SK-N-SH treated with all-trans-retinoic acid at 6 μM for 48 hours (cell line): ENCODE measurements around the gene LMAN2.

ENCODE experiments used
- ATAC-seq: fragments of 200-7000 bp; cut with Tn5 transposase; 3 replicates; pipeline ENCODE4 v1.9.1; 2020; ENCODE audit warnings: mild to moderate bottlenecking, moderate library complexity
- ARNTL ChIP-seq: fragments of 450-650 bp; formaldehyde crosslinking; IDR thresholded peaks from 2 replicates; pipeline ENCODE4 v1.5.0; 2020; ENCODE audit warnings: low read depth, mild to moderate bottlenecking, moderate library complexity, borderline replicate concordance
- BACH2 ChIP-seq: fragments of 250-450 bp; sonication (Bioruptor Pico); IDR thresholded peaks from 2 replicates; pipeline ENCODE4 v1.9.0; 2021; ENCODE audit warnings: mild to moderate bottlenecking, borderline replicate concordance
- CREB5 ChIP-seq: fragments of 250-450 bp; sonication (Bioruptor Pico); IDR thresholded peaks from 2 replicates; pipeline ENCODE4 v1.5.1; 2020; ENCODE audit warnings: low read depth, mild to moderate bottlenecking, moderate library complexity
- CSDC2 ChIP-seq: fragments of 250-450 bp; sonication (Bioruptor Pico); IDR thresholded peaks from 2 replicates; pipeline ENCODE4 v1.5.0; 2020; ENCODE audit warnings: mild to moderate bottlenecking, moderate library complexity
- CSRNP3 ChIP-seq: fragments of 250-450 bp; sonication (Bioruptor Pico); IDR thresholded peaks from 2 replicates; pipeline ENCODE4 v1.5.1; 2021; ENCODE audit warnings: mild to moderate bottlenecking, moderate library complexity
- ESRRG ChIP-seq: fragments of 250-450 bp; sonication (Bioruptor Pico); IDR thresholded peaks from 2 replicates; pipeline ENCODE4 v1.6.1; 2021; ENCODE audit warnings: mild to moderate bottlenecking
- GLIS3 ChIP-seq: fragments of 250-450 bp; sonication (Bioruptor Pico); IDR thresholded peaks from 2 replicates; pipeline ENCODE4 v1.5.0; 2020; ENCODE audit warnings: mild to moderate bottlenecking, moderate library complexity
- ISL1 ChIP-seq: fragments of 250-450 bp; sonication (Bioruptor Pico); IDR thresholded peaks from 2 replicates; pipeline ENCODE4 v2.1.2; 2022; ENCODE audit warnings: mild to moderate bottlenecking, moderate library complexity
- OSR1 ChIP-seq: fragments of 250-450 bp; sonication (Bioruptor Pico); IDR thresholded peaks from 2 replicates; pipeline ENCODE4 v1.8.0; 2022; ENCODE audit warnings: moderate library complexity, mild to moderate bottlenecking, inconsistent platforms
- POU6F1 ChIP-seq: fragments of 250-450 bp; sonication (Bioruptor Pico); IDR thresholded peaks from 2 replicates; pipeline ENCODE4 v1.8.0; 2021; ENCODE audit warnings: low read depth, mild to moderate bottlenecking, moderate library complexity, borderline replicate concordance
- PPARA ChIP-seq: fragments of 250-450 bp; sonication (Bioruptor Pico); IDR thresholded peaks from 2 replicates; pipeline ENCODE4 v1.5.0; 2020; ENCODE audit warnings: mild to moderate bottlenecking, borderline replicate concordance
- RARB ChIP-seq: fragments of 250-450 bp; sonication (Bioruptor Pico); IDR thresholded peaks from 2 replicates; pipeline ENCODE4 v1.8.0; 2021; ENCODE audit warnings: mild to moderate bottlenecking, moderate library complexity
- SNAI2 ChIP-seq: fragments of 250-450 bp; sonication (Bioruptor Pico); IDR thresholded peaks from 2 replicates; pipeline ENCODE4 v1.5.0; 2020; ENCODE audit warnings: mild to moderate bottlenecking, moderate library complexity
- TCF4 ChIP-seq: fragments of 250-450 bp; sonication (Bioruptor Pico); IDR thresholded peaks from 2 replicates; pipeline ENCODE4 v1.8.0; 2021; ENCODE audit warnings: mild to moderate bottlenecking, moderate library complexity, borderline replicate concordance
- TOX ChIP-seq: fragments of 250-450 bp; sonication (Bioruptor Pico); IDR thresholded peaks from 2 replicates; pipeline ENCODE4 v1.8.0; 2021; ENCODE audit warnings: mild to moderate bottlenecking, moderate library complexity, borderline replicate concordance
- TSHZ2 ChIP-seq: fragments of 250-450 bp; sonication (Bioruptor Pico); IDR thresholded peaks from 2 replicates; pipeline ENCODE4 v1.5.0; 2020; ENCODE audit warnings: mild to moderate bottlenecking, moderate library complexity
- ZC3H10 ChIP-seq: fragments of 250-450 bp; sonication (Bioruptor Pico); IDR thresholded peaks from 2 replicates; pipeline ENCODE4 v1.5.1; 2021; ENCODE audit warnings: mild to moderate bottlenecking, moderate library complexity
- ZFP3 ChIP-seq: fragments of 250-450 bp; sonication (Bioruptor Pico); IDR thresholded peaks from 2 replicates; pipeline ENCODE4 v1.5.0; 2020; ENCODE audit warnings: mild to moderate bottlenecking, moderate library complexity
- ZFP30 ChIP-seq: fragments of 450-650 bp; formaldehyde crosslinking; IDR thresholded peaks from 2 replicates; pipeline ENCODE4 v1.5.0; 2022; ENCODE audit warnings: mild to moderate bottlenecking, moderate library complexity
- ZNF565 ChIP-seq: fragments of 450-650 bp; formaldehyde crosslinking; conservative IDR thresholded peaks from 2 replicates; pipeline ENCODE4 v1.5.0; 2020; ENCODE audit warnings: low read depth, mild to moderate bottlenecking, moderate library complexity
- ZNF8 ChIP-seq: fragments of 450-650 bp; formaldehyde crosslinking; IDR thresholded peaks from 2 replicates; pipeline ENCODE4 v1.5.0; 2020; ENCODE audit warnings: mild to moderate bottlenecking, moderate library complexity

LMAN2 gene

GRCh38 chr5:177334781-177335700 is 16.4 kb downstream of the LMAN2 start:
- ATAC-seq: no peak
- TF ChIP-seq RARB (CRISPR knock-in tag) (no peak), SNAI2 (CRISPR knock-in tag) (no peak), CSDC2 (CRISPR knock-in tag) (no peak), BACH2 (no peak), POU6F1 (CRISPR knock-in tag) (no peak), ZNF8 (CRISPR knock-in tag) (no peak), ZFP3 (CRISPR knock-in tag) (no peak), ESRRG (CRISPR knock-in tag) (no peak), TSHZ2 (CRISPR knock-in tag) (no peak), CSRNP3 (CRISPR knock-in tag) (no peak), ZFP30 (no peak), TOX (CRISPR knock-in tag) (no peak), TCF4 (CRISPR knock-in tag) (no peak), ZNF565 (CRISPR knock-in tag) (no peak), ZC3H10 (no peak), OSR1 (CRISPR knock-in tag) (no peak), ISL1 (no peak), GLIS3 (CRISPR knock-in tag) (no peak), PPARA (CRISPR knock-in tag) (no peak)

- TF ChIP-seq ZNF565 (CRISPR knock-in tag): no peak
- no peak for ATAC-seq
These were observed 17.3 kb downstream of the LMAN2 start for GRCh38 chr5:177334155-177334551.

GRCh38 chr5:177333420-177334154 is 17.9 kb downstream of the LMAN2 start:
- ATAC-seq: no peak
- TF ChIP-seq OSR1 (CRISPR knock-in tag) (no peak), CREB5 (CRISPR knock-in tag) (no peak), TCF4 (CRISPR knock-in tag) (no peak), SNAI2 (CRISPR knock-in tag) (no peak), ARNTL (no peak), CSDC2 (CRISPR knock-in tag) (no peak), POU6F1 (CRISPR knock-in tag) (no peak), GLIS3 (CRISPR knock-in tag) (no peak), RARB (CRISPR knock-in tag) (no peak)
